DOHH2 (cell line): ENCODE measurements around the gene NCAN.

ENCODE experiments used
- CTCF ChIP-seq: fragments of 200-600 bp; sonication (generic); IDR thresholded peaks from one replicate; pipeline ENCODE4 v1.5.1; 2014; ENCODE audit warnings: antibody characterized with exemption, mild to moderate bottlenecking, low read depth, low read length; ENCODE audit not compliant: poor library complexity, severe bottlenecking
- EZH2phosphoT487 ChIP-seq: fragments of 200-600 bp; sonication (generic); IDR thresholded peaks from 2 replicates; pipeline ENCODE4 v1.6.1; 2017; ENCODE audit warnings: borderline replicate concordance, mild to moderate bottlenecking, antibody characterized with exemption, low read length, moderate library complexity, mixed read lengths

- no peak for TF ChIP-seq CTCF
- no peak for TF ChIP-seq EZH2phosphoT487
These were observed 44.6 kb downstream of the NCAN start for GRCh38 chr19:19256072-19256969.
